Thymus (tissue), 11 donors: Measurements from ENCODE around the gene TRIO. TPM values are rescaled to one million over a fixed set of nuclear protein-coding genes. Genes with fewer than 3 reads are reported as not detected.
A peak's percentile ranks its signal among the peaks of the same experiment; 100 is the strongest.
"Not testable (repeated sequence)": the region's sequence is repeated elsewhere in the genome, so short reads cannot be mapped to it uniquely, and the experiment has no call there.

Experiments used
- DNase-seq, 9 donors: peaks; one replicate each; pipeline ENCODE4 v3.0.0-alpha.2; 2013; ENCODE audit warnings: low spot score in 9 of 9, low read depth in 6 of 9, missing footprints in 1 of 9
- H3K27ac ChIP-seq, 2 donors: one replicate each; pipeline ENCODE4 v1.5.1; 2013; ENCODE audit warnings: control low read depth in 1 of 2, low read depth in 1 of 2, low read length in 1 of 2, mild to moderate bottlenecking in 1 of 2, moderate library complexity in 1 of 2
- H3K27me3 ChIP-seq, 2 donors: one replicate each; pipeline ENCODE4 v1.5.1; 2013; ENCODE audit warnings: low read length in 1 of 2; ENCODE audit not compliant: control insufficient read depth in 2 of 2, insufficient read depth in 1 of 2
- H3K36me3 ChIP-seq, 2 donors: one replicate each; pipeline ENCODE4 v1.5.1; 2013; ENCODE audit warnings: low read length in 1 of 2, mild to moderate bottlenecking in 1 of 2, moderate library complexity in 1 of 2; ENCODE audit not compliant: control insufficient read depth in 2 of 2, insufficient read depth in 2 of 2
- H3K4me1 ChIP-seq, 2 donors: one replicate each; pipeline ENCODE4 v1.5.1; 2013; ENCODE audit warnings: low read length in 2 of 2; ENCODE audit not compliant: control insufficient read depth in 2 of 2, insufficient read depth in 2 of 2
- H3K4me3 ChIP-seq, 2 donors: one replicate each; pipeline ENCODE4 v1.5.1; 2013; ENCODE audit warnings: low read length in 2 of 2, control low read depth in 1 of 2, mild to moderate bottlenecking in 1 of 2
- H3K9me3 ChIP-seq, 2 donors: one replicate each; pipeline ENCODE4 v1.5.1; 2013; ENCODE audit warnings: low read length in 1 of 2, mild to moderate bottlenecking in 1 of 2; ENCODE audit not compliant: control insufficient read depth in 2 of 2, insufficient read depth in 1 of 2
- WGBS: extraction: QIAGEN DNeasy Blood & Tissue Kit; methylation state at CpG from one replicate; pipeline ENCODE4 v1.1.7; 2013; 5-methylcytosine and 5-hydroxymethylcytosine counted together
- polyA plus RNA-seq: library from polyadenylated mRNA; stranded (reverse); fragments of 200-250 nt; gene quantifications from one replicate; pipeline ENCODE4 v1.2.3, GENCODE V29; 2013
- total RNA-seq: library from RNA; stranded (reverse); fragments of 120-200 nt; gene quantifications from one replicate; pipeline ENCODE4 v1.2.4, GENCODE V29; 2013
- donor health status: healthy.

Gene TRIO
- total and polyA plus RNA-seq, 2 donors = 26.9 to 52.1 TPM

GRCh38 chr5:14534773-14535172 lies 391.6 kb downstream of the TRIO start:
- Histone ChIP-seq H3K4me1 (no peaks in the 10 kb centered on the region), H3K27me3 (no peaks in the 10 kb centered on the region), H3K36me3 (no peaks in the 10 kb centered on the region), H3K27ac (no peak overlapping the region), H3K9me3 (no peaks in the 10 kb centered on the region), H3K4me3 (no peak overlapping the region)
- WGBS = 38% methylated on average over 7 of the region's 7 CpGs
- DNase-seq = peak in 1 of 9 donors; percentile 9

DNA sequence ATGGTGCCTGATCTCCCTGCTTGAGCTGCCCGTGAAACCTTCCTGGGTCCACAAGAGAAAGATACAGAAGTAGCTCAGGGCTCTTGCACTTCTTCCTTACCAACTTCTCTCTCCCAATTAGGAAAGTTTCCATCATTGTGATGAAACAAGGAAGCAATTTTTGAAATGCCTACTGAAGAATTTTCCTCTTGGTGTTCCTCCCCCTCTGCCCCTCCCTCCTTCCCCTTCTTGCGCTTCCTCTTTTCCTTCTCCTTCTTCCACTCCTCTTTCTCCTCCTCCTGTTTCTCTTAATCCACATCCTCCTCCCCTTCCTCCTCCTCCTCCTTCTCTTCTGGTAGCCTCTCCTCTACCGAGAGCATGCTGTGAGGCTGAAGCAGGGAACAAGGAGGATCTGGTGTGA lies 402.2 kb downstream of the TRIO start:
- Histone ChIP-seq H3K4me1 (no peaks in the 10 kb centered on the region), H3K27ac (no peak overlapping the region), H3K4me3 (no peak overlapping the region), H3K9me3 (peaks cover 0 to 7% of the 10 kb centered on the region in 2 donors), H3K27me3 (no peaks in the 10 kb centered on the region), H3K36me3 (no peaks in the 10 kb centered on the region)
- 80% methylated on average over 3 of the region's 3 CpGs for WGBS
- DNase-seq = no peak

GRCh38 chr5:14545862-14546261 lies 402.7 kb downstream of the TRIO start:
- H3K27ac ChIP-seq = no peak overlapping the region

DNA sequence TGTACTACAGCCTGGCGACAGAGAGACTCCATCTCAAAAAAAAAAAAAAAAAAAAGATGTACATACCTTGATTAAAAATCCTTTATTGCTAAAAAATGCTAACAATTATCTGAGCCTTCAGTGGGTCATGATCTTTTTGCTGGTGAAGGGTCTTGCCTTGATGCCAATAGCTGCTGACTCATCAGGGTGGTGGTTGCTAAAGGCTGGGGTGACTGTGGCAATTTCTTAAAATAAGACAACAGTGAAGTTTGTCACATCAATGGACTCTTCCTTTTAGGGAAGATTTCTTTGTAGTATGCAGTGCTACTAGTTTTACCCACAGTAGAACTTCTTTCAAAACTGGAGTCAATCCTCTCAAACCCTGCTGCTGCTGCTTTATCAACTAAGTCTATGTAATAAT lies 404.5 kb downstream of the TRIO start:
- Histone ChIP-seq H3K4me1 (no peaks in the 10 kb centered on the region), H3K9me3 (peaks cover 0 to 4% of the 10 kb centered on the region in 2 donors), H3K4me3 (no peak overlapping the region), H3K27ac (no peak overlapping the region), H3K27me3 (no peaks in the 10 kb centered on the region), H3K36me3 (no peaks in the 10 kb centered on the region)
- DNase-seq = no peak
- 100% methylated on average over 1 of the region's 1 CpG for WGBS

More at GRCh38 chr5:14545862-14546261, 402.7 kb downstream of the TRIO start:
- H3K36me3 ChIP-seq = no peaks in the 10 kb centered on the region
- H3K9me3 ChIP-seq = peaks cover 0 to 7% of the 10 kb centered on the region in 2 donors
- no peak for DNase-seq
- WGBS = 79% methylated on average over 1 of the region's 1 CpG
- H3K27me3 ChIP-seq = no peaks in the 10 kb centered on the region
- H3K4me1 ChIP-seq = no peaks in the 10 kb centered on the region
- no peak overlapping the region for H3K4me3 ChIP-seq

DNA sequence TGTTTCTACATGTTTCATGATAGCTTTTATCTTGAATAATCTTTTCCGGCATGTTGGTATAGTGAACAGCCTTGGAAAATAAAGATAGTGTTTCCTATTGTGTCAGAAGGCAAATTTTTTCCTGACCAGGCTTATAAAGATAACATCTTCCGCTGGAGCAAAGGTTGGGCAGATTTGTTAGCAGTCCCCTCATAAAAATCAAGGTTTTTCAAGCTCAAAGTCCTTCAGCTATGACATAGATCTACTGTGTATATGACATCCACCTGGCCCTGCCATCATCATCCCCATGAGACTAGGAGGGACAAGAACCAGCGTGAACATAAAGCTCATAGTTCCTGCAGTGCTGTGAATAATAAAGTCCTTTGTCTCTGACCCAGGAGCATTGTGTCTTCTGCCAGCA lies 408.1 kb downstream of the TRIO start:
- no peaks in the 10 kb centered on the region for H3K4me1 ChIP-seq
- peaks cover 0 to 4% of the 10 kb centered on the region in 2 donors for H3K9me3 ChIP-seq
- WGBS = 99% methylated on average over 3 of the region's 3 CpGs
- H3K27ac ChIP-seq = no peak overlapping the region
- no peaks in the 10 kb centered on the region for H3K36me3 ChIP-seq
- no peak for DNase-seq
- H3K4me3 ChIP-seq = no peak overlapping the region
- H3K27me3 ChIP-seq = no peaks in the 10 kb centered on the region

GRCh38 chr5:14552017-14552416 lies 408.9 kb downstream of the TRIO start:
- Histone ChIP-seq H3K27me3 (no peaks in the 10 kb centered on the region), H3K4me1 (no peaks in the 10 kb centered on the region), H3K36me3 (no peaks in the 10 kb centered on the region), H3K9me3 (no peaks in the 10 kb centered on the region), H3K4me3 (no peak overlapping the region), H3K27ac (no peak overlapping the region)
- 79% methylated on average over 1 of the region's 1 CpG for WGBS
- no peak for DNase-seq

DNA sequence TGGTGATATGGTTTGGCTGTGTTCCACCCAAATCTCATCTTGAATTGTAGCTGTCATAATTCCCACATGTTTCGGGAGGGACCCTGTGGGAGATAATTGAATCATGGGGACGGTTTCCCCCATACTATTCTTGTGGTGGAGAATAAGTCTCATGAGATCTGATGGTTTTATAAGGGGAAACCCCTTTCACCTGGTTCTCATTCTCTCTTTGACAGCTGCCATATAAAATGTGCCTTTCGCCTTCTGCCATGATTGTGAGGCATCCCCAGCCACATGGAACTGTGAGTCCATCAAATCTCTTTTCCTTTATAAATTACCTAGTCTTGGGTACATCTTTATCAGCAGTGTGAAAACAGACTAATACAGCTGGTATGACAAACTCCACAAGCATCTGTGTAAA lies 411.1 kb downstream of the TRIO start:
- not testable (repeated sequence) for H3K27ac ChIP-seq, H3K36me3 ChIP-seq, DNase-seq, H3K4me1 ChIP-seq, H3K9me3 ChIP-seq, H3K4me3 ChIP-seq, H3K27me3 ChIP-seq
- 97% methylated on average over 3 of the region's 3 CpGs for WGBS

DNA sequence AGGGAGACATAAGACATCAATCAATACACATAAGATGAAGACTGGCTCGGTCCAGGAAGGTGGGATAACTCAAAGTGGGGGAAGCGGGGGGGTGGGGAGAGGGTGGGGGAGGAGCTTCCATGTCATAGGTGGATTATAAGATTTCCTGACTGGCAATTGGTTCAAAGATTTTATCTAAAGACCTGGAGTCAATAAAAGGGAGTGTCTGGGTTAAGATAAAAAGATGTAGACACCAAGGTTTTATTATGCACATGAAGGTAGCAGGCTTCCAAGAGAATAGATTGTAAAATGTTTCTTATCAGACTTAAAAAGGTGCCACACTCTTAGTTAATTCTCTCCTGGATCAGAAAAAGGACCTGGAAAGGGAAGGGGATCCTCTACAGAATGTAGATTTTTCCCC lies 412.9 kb downstream of the TRIO start:
- H3K4me1 ChIP-seq = peaks cover 0 to 10% of the 10 kb centered on the region in 2 donors
- no peaks in the 10 kb centered on the region for H3K27me3 ChIP-seq
- H3K27ac ChIP-seq = no peak overlapping the region
- DNase-seq = no peak
- H3K4me3 ChIP-seq = no peak overlapping the region
- no peaks in the 10 kb centered on the region for H3K9me3 ChIP-seq
- no peaks in the 10 kb centered on the region for H3K36me3 ChIP-seq
- 99% methylated on average over 2 of the region's 2 CpGs for WGBS

GRCh38 chr5:14557203-14557770 lies 414.1 kb downstream of the TRIO start:
- no peak overlapping the region for H3K4me3 ChIP-seq
- H3K4me1 ChIP-seq = peaks cover 0 to 10% of the 10 kb centered on the region in 2 donors
- no peaks in the 10 kb centered on the region for H3K27me3 ChIP-seq
- no peaks in the 10 kb centered on the region for H3K36me3 ChIP-seq
- H3K9me3 ChIP-seq = no peaks in the 10 kb centered on the region
- no peak overlapping the region for H3K27ac ChIP-seq
- peak in 1 of 9 donors; percentile 22 for DNase-seq
- 76% methylated on average over 8 of the region's 8 CpGs for WGBS
